Glutamatergic neuron (in vitro differentiated cells): ENCODE data around the gene METAP1D. TPM values are rescaled to one million over a fixed set of nuclear protein-coding genes. Genes with fewer than 3 reads are reported as not detected.
A peak's percentile ranks its signal among the peaks of the same experiment; 100 is the strongest.

ENCODE experiments used
- DNase-seq: peaks from one replicate; pipeline ENCODE4 v3.0.0; 2022
- H3K27ac Mint-ChIP-seq: one replicate; pipeline ENCODE4 v1.8.0; 2020; ENCODE audit warnings: mild to moderate bottlenecking, mixed read lengths, inconsistent platforms; ENCODE audit not compliant: unreplicated experiment
- H3K27me3 Mint-ChIP-seq: one replicate; pipeline ENCODE4 v1.8.0; 2020; ENCODE audit warnings: mild to moderate bottlenecking, moderate library complexity, mixed read lengths, inconsistent platforms; ENCODE audit not compliant: unreplicated experiment
- H3K36me3 Mint-ChIP-seq: one replicate; pipeline ENCODE4 v1.8.0; 2020; ENCODE audit warnings: mild to moderate bottlenecking, mixed read lengths, inconsistent platforms; ENCODE audit not compliant: unreplicated experiment
- H3K4me1 Mint-ChIP-seq: one replicate; pipeline ENCODE4 v1.8.0; 2020; ENCODE audit warnings: mild to moderate bottlenecking, low read depth, mixed read lengths, inconsistent platforms; ENCODE audit not compliant: unreplicated experiment
- H3K4me3 Mint-ChIP-seq: one replicate; pipeline ENCODE4 v1.8.0; 2020; ENCODE audit warnings: mild to moderate bottlenecking, mixed read lengths, inconsistent platforms; ENCODE audit not compliant: unreplicated experiment
- H3K9me3 Mint-ChIP-seq: one replicate; pipeline ENCODE4 v1.8.0; 2020; ENCODE audit warnings: mild to moderate bottlenecking, moderate library complexity, mixed read lengths, inconsistent platforms; ENCODE audit not compliant: unreplicated experiment
- CTCF ChIP-seq: fragments of 200-600 bp; sonication (generic); IDR thresholded peaks from one replicate; pipeline ENCODE4 v1.5.0; 2021; ENCODE audit not compliant: partially characterized antibody, unreplicated experiment
- long read RNA-seq: library from polyadenylated mRNA; unstranded; transcript quantifications from one replicate; pipeline ENCODE4 v2.0.0, GENCODE V29; 2020; ENCODE audit not compliant: unreplicated experiment
- total RNA-seq: library from RNA; stranded (reverse); fragmentation: NEBNext Ultra II Directional; extraction: Animal tissue kit (Norgen Biotek cat#: 25700); gene quantifications from one replicate; pipeline ENCODE4 v1.2.1, GENCODE V29; 2021; ENCODE audit not compliant: unreplicated experiment

Gene METAP1D
- total RNA-seq: 5.1 TPM
- long read RNA-seq, partial matches to known transcripts: 0 of 4 reads
- long read RNA-seq, other reads (novel, unspliced or antisense): 3 of 4 reads

DNA sequence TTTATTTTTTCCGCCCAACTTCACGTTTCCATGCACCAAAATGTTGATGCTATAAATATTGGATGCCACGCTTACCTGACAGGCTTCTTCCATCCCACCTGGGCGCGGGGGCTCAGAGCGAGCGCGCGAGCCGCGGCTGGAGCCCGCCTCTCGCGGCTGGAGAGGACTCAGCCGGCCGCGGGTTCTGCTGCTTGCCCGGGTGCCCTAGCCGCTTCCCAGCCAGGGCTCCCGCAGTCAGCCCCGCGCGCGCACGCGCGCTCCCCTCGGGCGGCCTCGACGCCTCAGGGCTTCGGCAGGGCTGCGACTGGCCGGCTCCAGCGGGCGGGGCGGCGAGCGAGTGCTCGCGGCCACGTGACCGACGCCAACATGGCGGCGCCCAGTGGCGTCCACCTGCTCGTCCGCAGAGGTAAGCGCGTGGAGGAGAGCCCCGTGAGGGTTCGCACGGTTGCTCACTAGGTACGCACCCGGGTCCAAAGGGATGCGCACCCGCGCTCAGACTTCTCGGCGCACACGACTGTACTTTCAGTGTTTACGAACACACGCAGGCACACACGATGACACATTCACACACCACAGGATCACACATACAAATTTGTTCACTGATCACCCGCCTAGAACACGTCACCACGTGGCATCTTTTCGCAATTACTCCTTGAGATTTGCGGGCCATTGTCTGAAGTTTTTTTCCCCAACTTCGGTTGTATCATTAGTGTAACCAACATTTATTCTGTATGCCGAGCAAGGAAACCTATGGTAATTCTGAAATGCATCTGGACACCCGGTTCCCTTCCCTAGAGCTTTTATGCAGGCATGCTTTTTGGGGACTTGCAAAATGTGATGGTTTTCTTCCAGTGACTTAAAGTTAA lies at the start of gene METAP1D:
Gene METAP1D, plus strand, starts transcription at position 350 of the 866 bp plus-strand sequence. Its CDS starts 17 bp downstream, at position 367.
- no peaks in the 10 kb centered on the region for H3K36me3 Mint-ChIP-seq
- peak within 1 kb of the TSS; percentile 91 for H3K4me3 Mint-ChIP-seq
- TF ChIP-seq CTCF: no peak
- peak; percentile 98 for DNase-seq
- H3K27me3 Mint-ChIP-seq: peaks cover 1% of the 10 kb centered on the region
- peak within 1 kb of the TSS; percentile 92 for H3K27ac Mint-ChIP-seq
- H3K4me1 Mint-ChIP-seq: no peaks in the 10 kb centered on the region
- H3K9me3 Mint-ChIP-seq: no peaks in the 10 kb centered on the region

DNA sequence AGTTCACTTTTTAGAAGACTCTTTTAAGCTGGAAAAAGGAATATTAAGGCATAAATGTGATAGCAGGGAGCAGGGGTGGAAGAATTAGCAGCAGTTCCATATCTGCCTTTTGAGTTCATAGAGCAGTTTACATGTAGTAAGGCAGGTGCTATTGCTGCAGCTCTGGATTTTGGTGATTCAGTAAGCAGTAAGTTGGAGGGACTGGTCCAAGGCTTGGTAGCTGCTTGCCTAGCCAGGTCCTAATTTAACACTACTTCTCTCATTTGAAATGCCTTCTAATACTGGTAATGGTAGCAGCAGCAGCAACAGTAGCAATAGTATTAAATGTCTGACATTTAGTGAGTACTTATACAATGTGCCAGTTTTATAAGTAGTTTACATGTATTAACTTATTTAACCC lies 47.5 kb upstream of the METAP1D start:
- H3K27me3 Mint-ChIP-seq: peaks cover 2% of the 10 kb centered on the region
- no peak overlapping the region for H3K4me3 Mint-ChIP-seq
- H3K9me3 Mint-ChIP-seq: no peaks in the 10 kb centered on the region
- H3K4me1 Mint-ChIP-seq: no peaks in the 10 kb centered on the region
- H3K27ac Mint-ChIP-seq: no peak overlapping the region
- H3K36me3 Mint-ChIP-seq: no peaks in the 10 kb centered on the region
- DNase-seq: no peak
- no peak for TF ChIP-seq CTCF

GRCh38 chr2:171952748-171953147 lies 47.0 kb upstream of the METAP1D start:
- no peak overlapping the region for H3K4me3 Mint-ChIP-seq
- no peak for TF ChIP-seq CTCF
- no peaks in the 10 kb centered on the region for H3K9me3 Mint-ChIP-seq
- DNase-seq: no peak
- no peaks in the 10 kb centered on the region for H3K4me1 Mint-ChIP-seq
- no peak overlapping the region for H3K27ac Mint-ChIP-seq
- H3K36me3 Mint-ChIP-seq: no peaks in the 10 kb centered on the region
- H3K27me3 Mint-ChIP-seq: peaks cover 2% of the 10 kb centered on the region

GRCh38 chr2:171956135-171956825 lies 43.5 kb upstream of the METAP1D start:
- no peak for TF ChIP-seq CTCF
- Mint-ChIP-seq H3K27ac (no peak overlapping the region), H3K9me3 (no peaks in the 10 kb centered on the region), H3K36me3 (no peaks in the 10 kb centered on the region), H3K4me3 (no peak overlapping the region), H3K27me3 (peaks cover 2% of the 10 kb centered on the region), H3K4me1 (no peaks in the 10 kb centered on the region)
- no peak for DNase-seq
